Neural progenitor cell (in vitro differentiated cells): ENCODE data around the gene IGDCC3. TPM values are rescaled to one million over a fixed set of nuclear protein-coding genes. Genes with fewer than 3 reads are reported as not detected.

Experiments
- DNase-seq: peaks from one replicate; pipeline ENCODE4 v3.0.0-alpha.2; 2016; ENCODE audit warnings: low spot score
- H2AFZ ChIP-seq: fragments of 200-600 bp; sonication (generic); replicated peaks from 2 replicates; pipeline ENCODE4 v1.6.1; 2016; ENCODE audit warnings: antibody characterized with exemption
- H3F3A ChIP-seq: fragments of 200-600 bp; sonication (generic); 2 replicates; pipeline ENCODE4 v1.6.1; 2016; ENCODE audit warnings: antibody characterized with exemption, low read depth
- H3K27ac ChIP-seq: fragments of 200-600 bp; sonication (generic); 2 replicates; pipeline ENCODE4 v1.5.1; 2016; ENCODE audit warnings: mild to moderate bottlenecking
- H3K27me3 ChIP-seq: fragments of 200-600 bp; sonication (generic); 2 replicates; pipeline ENCODE4 v1.6.1; 2016; ENCODE audit warnings: mild to moderate bottlenecking, moderate library complexity
- H3K36me3 ChIP-seq: fragments of 200-600 bp; sonication (generic); 2 replicates; pipeline ENCODE4 v1.5.1; 2016
- H3K4me1 ChIP-seq: fragments of 200-600 bp; sonication (generic); 2 replicates; pipeline ENCODE4 v1.6.1; 2016; ENCODE audit warnings: mixed run types
- H3K4me2 ChIP-seq: fragments of 200-600 bp; sonication (generic); 2 replicates; pipeline ENCODE4 v1.6.1; 2016
- H3K4me3 ChIP-seq: fragments of 200-600 bp; sonication (generic); 2 replicates; pipeline ENCODE4 v1.5.1; 2016
- H3K79me2 ChIP-seq: fragments of 200-600 bp; sonication (generic); 2 replicates; pipeline ENCODE4 v1.6.1; 2016; ENCODE audit warnings: low read depth
- H3K9ac ChIP-seq: fragments of 200-600 bp; sonication (generic); 2 replicates; pipeline ENCODE4 v1.6.1; 2016
- H3K9me3 ChIP-seq: fragments of 200-600 bp; sonication (generic); 2 replicates; pipeline ENCODE4 v1.5.1; 2016; ENCODE audit warnings: low read depth
- H4K20me1 ChIP-seq: fragments of 200-600 bp; sonication (generic); 2 replicates; pipeline ENCODE4 v1.6.1; 2016; ENCODE audit warnings: low read depth
- H3K27ac Mint-ChIP-seq: 3 replicates; pipeline ENCODE4 v1.8.0; 2021; ENCODE audit warnings: mixed read lengths
- H3K27me3 Mint-ChIP-seq: 2 replicates; pipeline ENCODE4 v1.8.0; 2022; ENCODE audit warnings: low read depth, mild to moderate bottlenecking, inconsistent platforms, moderate library complexity, mixed read lengths; ENCODE audit not compliant: insufficient read depth
- H3K36me3 Mint-ChIP-seq: 3 replicates; pipeline ENCODE4 v1.8.0; 2021; ENCODE audit warnings: mixed read lengths
- H3K4me1 Mint-ChIP-seq: 3 replicates; pipeline ENCODE4 v1.8.0; 2021; ENCODE audit warnings: mixed read lengths
- H3K4me3 Mint-ChIP-seq: 3 replicates; pipeline ENCODE4 v1.8.0; 2021; ENCODE audit warnings: mild to moderate bottlenecking, moderate library complexity, mixed read lengths
- H3K9me3 Mint-ChIP-seq: 3 replicates; pipeline ENCODE4 v1.8.0; 2020; ENCODE audit warnings: mixed read lengths
- EZH2 ChIP-seq: fragments of 200-600 bp; sonication (generic); IDR thresholded peaks from 2 replicates; pipeline ENCODE4 v1.6.1; 2017; ENCODE audit warnings: antibody characterized with exemption, mild to moderate bottlenecking, moderate library complexity
- EZH2phosphoT487 ChIP-seq: fragments of 200-600 bp; sonication (generic); IDR thresholded peaks from 2 replicates; pipeline ENCODE4 v1.6.1; 2017; ENCODE audit warnings: antibody characterized with exemption
- total RNA-seq: library from RNA; depleted of rRNA; stranded (reverse); fragments of >200 nt; gene quantifications from 2 replicates; pipeline ENCODE4 v1.2.3, GENCODE V29; 2015; ENCODE audit warnings: low replicate concordance
- TF ChIP-seq, protein P1 (sequence below): fragments of 200-600 bp; sonication (generic); IDR thresholded peaks from 2 replicates; pipeline ENCODE4 v1.5.1; 2017; ENCODE audit warnings: antibody characterized with exemption, mild to moderate bottlenecking

IGDCC3 gene
- total RNA-seq, 1 donor from 2014 or later = 15.8 TPM

GRCh38 chr15:65287520-65287855, 90.3 kb downstream of the IGDCC3 start:
- peak overlapping the region; percentile 80 for H3K4me3 Mint-ChIP-seq
- no peaks in the 10 kb centered on the region for H3K36me3 ChIP-seq
- H4K20me1 ChIP-seq = no peaks in the 10 kb centered on the region
- TF ChIP-seq EZH2phosphoT487 = no peak
- no peak for TF ChIP-seq EZH2
- TF ChIP-seq, protein P1, sequence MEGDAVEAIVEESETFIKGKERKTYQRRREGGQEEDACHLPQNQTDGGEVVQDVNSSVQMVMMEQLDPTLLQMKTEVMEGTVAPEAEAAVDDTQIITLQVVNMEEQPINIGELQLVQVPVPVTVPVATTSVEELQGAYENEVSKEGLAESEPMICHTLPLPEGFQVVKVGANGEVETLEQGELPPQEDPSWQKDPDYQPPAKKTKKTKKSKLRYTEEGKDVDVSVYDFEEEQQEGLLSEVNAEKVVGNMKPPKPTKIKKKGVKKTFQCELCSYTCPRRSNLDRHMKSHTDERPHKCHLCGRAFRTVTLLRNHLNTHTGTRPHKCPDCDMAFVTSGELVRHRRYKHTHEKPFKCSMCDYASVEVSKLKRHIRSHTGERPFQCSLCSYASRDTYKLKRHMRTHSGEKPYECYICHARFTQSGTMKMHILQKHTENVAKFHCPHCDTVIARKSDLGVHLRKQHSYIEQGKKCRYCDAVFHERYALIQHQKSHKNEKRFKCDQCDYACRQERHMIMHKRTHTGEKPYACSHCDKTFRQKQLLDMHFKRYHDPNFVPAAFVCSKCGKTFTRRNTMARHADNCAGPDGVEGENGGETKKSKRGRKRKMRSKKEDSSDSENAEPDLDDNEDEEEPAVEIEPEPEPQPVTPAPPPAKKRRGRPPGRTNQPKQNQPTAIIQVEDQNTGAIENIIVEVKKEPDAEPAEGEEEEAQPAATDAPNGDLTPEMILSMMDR = no peak
- peaks cover 11% of the 10 kb centered on the region for H3K36me3 Mint-ChIP-seq
- no peak overlapping the region for H3K4me2 ChIP-seq
- peaks cover 6% of the 10 kb centered on the region for H3K4me1 ChIP-seq
- no peaks in the 10 kb centered on the region for H3K9me3 Mint-ChIP-seq
- H3K9ac ChIP-seq = no peak overlapping the region
- peak overlapping the region; percentile 62 for H2AFZ ChIP-seq
- H3K4me1 Mint-ChIP-seq = peaks cover 19% of the 10 kb centered on the region
- no peak overlapping the region for H3K27ac ChIP-seq
- no peak for DNase-seq
- no peaks in the 10 kb centered on the region for H3K79me2 ChIP-seq
- H3K27me3 ChIP-seq = peaks cover 11% of the 10 kb centered on the region
- H3K9me3 ChIP-seq = no peaks in the 10 kb centered on the region
- H3K27ac Mint-ChIP-seq = peak overlapping the region; percentile 25
- no peak overlapping the region for H3K4me3 ChIP-seq
- peaks cover 7% of the 10 kb centered on the region for H3K27me3 Mint-ChIP-seq
- H3F3A ChIP-seq = peaks cover 20% of the 10 kb centered on the region

DNA sequence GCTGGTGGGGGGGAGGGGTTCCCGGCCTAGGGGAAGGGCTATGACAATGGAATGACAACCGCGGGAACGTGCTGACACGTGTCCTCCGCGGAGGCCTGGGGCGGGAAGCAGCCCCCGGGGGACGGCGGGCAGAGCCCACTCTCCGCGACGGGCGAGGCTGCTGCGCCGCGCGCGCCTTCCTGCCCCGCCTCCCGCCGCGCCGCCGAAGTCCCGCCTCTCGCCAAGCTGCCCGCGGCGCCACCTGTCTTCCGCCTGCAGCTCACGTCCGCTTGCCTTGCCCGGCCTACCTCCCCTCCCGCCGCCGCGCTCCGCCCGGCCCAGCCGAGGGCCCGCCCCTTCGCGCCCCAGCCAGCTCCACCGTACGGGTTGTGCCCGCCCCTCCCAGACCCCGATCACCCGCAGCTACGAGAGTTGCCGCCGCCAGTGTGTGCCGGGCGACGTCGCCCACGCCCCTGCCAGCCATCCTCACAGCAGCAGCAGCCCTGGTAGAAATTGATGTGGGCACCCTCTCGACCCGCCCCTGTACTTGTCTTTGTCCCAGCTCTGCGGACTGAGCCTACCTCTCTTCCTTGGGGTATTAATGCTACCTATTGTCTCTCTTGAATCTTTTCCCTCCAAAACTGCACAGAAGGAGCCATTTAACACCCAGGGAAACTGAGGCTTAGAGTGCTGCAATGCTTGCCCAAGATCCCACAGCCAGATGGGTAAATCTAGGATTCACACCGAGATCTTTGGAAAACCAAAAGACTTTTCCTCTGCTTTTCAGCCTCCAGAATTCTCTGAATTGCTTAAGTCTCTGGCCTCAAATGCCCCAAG, 90.9 kb downstream of the IGDCC3 start, which contains the start of gene PARP16:
Gene PARP16, minus strand, starts transcription at position 180 of the 816 bp plus-strand sequence. CDS start 457 bp downstream, outside the sequence.
- Histone ChIP-seq H2AFZ (peak within 1 kb of the TSS; percentile 62), H3K4me3 (peak within 1 kb of the TSS; percentile 58), H3K4me2 (peak within 1 kb of the TSS; percentile 77), H3K36me3 (no peaks in the 10 kb centered on the region), H3K79me2 (no peaks in the 10 kb centered on the region), H3K4me1 (peaks cover 6% of the 10 kb centered on the region), H3K9ac (no peak within 1 kb of the TSS), H3K27me3 (peaks cover 11% of the 10 kb centered on the region), H3K9me3 (no peaks in the 10 kb centered on the region), H3F3A (peaks cover 20% of the 10 kb centered on the region), H4K20me1 (no peaks in the 10 kb centered on the region), H3K27ac (peak within 1 kb of the TSS; percentile 43)
- no peak for TF ChIP-seq EZH2phosphoT487
- TF ChIP-seq EZH2 = no peak
- TF ChIP-seq, protein P1 = peak; percentile 43
- H3K4me1 Mint-ChIP-seq = peaks cover 19% of the 10 kb centered on the region
- peak within 1 kb of the TSS; percentile 87 for H3K4me3 Mint-ChIP-seq
- peak within 1 kb of the TSS; percentile 47 for H3K27ac Mint-ChIP-seq
- peaks cover 15% of the 10 kb centered on the region for H3K36me3 Mint-ChIP-seq
- peaks cover 6% of the 10 kb centered on the region for H3K27me3 Mint-ChIP-seq
- peak; percentile 96 for DNase-seq
- no peaks in the 10 kb centered on the region for H3K9me3 Mint-ChIP-seq

GRCh38 chr15:65286069-65286703, 91.6 kb downstream of the IGDCC3 start:
- Mint-ChIP-seq H3K4me3 (peak overlapping the region; percentile 87), H3K36me3 (peaks cover 15% of the 10 kb centered on the region), H3K27me3 (peaks cover 6% of the 10 kb centered on the region), H3K9me3 (no peaks in the 10 kb centered on the region), H3K4me1 (peaks cover 19% of the 10 kb centered on the region), H3K27ac (peak overlapping the region; percentile 47)
- H3F3A ChIP-seq = peaks cover 20% of the 10 kb centered on the region
- no peak for TF ChIP-seq EZH2phosphoT487
- TF ChIP-seq, protein P1 = no peak
- no peak for TF ChIP-seq EZH2
- no peaks in the 10 kb centered on the region for H3K36me3 ChIP-seq
- no peaks in the 10 kb centered on the region for H4K20me1 ChIP-seq
- DNase-seq = peak; percentile 87
- H3K79me2 ChIP-seq = no peaks in the 10 kb centered on the region
- H3K9ac ChIP-seq = no peak overlapping the region
- no peaks in the 10 kb centered on the region for H3K9me3 ChIP-seq
- H3K4me3 ChIP-seq = peak overlapping the region; percentile 58
- peak overlapping the region; percentile 43 for H3K27ac ChIP-seq
- peaks cover 6% of the 10 kb centered on the region for H3K4me1 ChIP-seq
- H3K4me2 ChIP-seq = peak overlapping the region; percentile 77
- H3K27me3 ChIP-seq = peaks cover 11% of the 10 kb centered on the region
- H2AFZ ChIP-seq = peak overlapping the region; percentile 52
